Lower leg skin (tissue), 4 donors: Measurements from ENCODE around the gene DHX58. TPM values are rescaled to one million over a fixed set of nuclear protein-coding genes. Genes with fewer than 3 reads are reported as not detected.

Experiments
- DNase-seq, 2 donors: peaks; one replicate each; pipeline ENCODE4 v3.0.0-alpha.2; 2019; ENCODE audit warnings: low spot score in 2 of 2
- H3K4me3 ChIP-seq: fragments of 200-600 bp; sonication (generic); 2 replicates; pipeline ENCODE4 v1.5.1; 2017; ENCODE audit warnings: mild to moderate bottlenecking, low read depth; ENCODE audit not compliant: poor library complexity, severe bottlenecking
- CTCF ChIP-seq, 3 donors: fragments of 450-650 bp; IDR thresholded peaks; one replicate each; pipeline ENCODE4 v1.5.1; 2016; ENCODE audit warnings: antibody characterized with exemption in 3 of 3, mild to moderate bottlenecking in 3 of 3, moderate library complexity in 2 of 3
- POLR2A ChIP-seq, 2 donors: fragments of 450-650 bp; IDR thresholded peaks; one replicate each; pipeline ENCODE4 v1.6.1; 2016 to 2017; ENCODE audit warnings: antibody characterized with exemption in 2 of 2, mild to moderate bottlenecking in 1 of 2, moderate library complexity in 1 of 2
- WGBS, 2 donors: methylation state at CpG; one replicate each; pipeline ENCODE4 v1.1.5; 2018; 5-methylcytosine and 5-hydroxymethylcytosine counted together
- intact Hi-C: fragments of 100-400 bp; cut with DNase I; formaldehyde crosslinking; loops from one replicate; pipeline ENCODE4 v1.15.0; 2023; ENCODE audit warnings: low total_unique reads
- total RNA-seq, 4 donors: library from RNA; depleted of rRNA; stranded (reverse); fragments of >200 nt; gene quantifications; one replicate each; pipeline ENCODE4 v1.1.0, GENCODE V29; 2016

DHX58 gene
- total RNA-seq, 4 donors from 2014 or later, result 7.5 to 16.5 (median 12.1) TPM

GRCh38 chr17:42131981-42132432 lies 19.5 kb upstream of the DHX58 start:
- H3K4me3 ChIP-seq, result no peak overlapping the region
- TF ChIP-seq CTCF (IDR thresholded peaks at IDR 0.05), result no peak
- intact Hi-C loops, result no loop called here
- no peak for DNase-seq
- WGBS, 2 donors, result 39 to 53% methylated on average over 4 of the region's 4 CpGs

- TF ChIP-seq POLR2A (IDR thresholded peaks at IDR 0.05) (no peak), CTCF (IDR thresholded peaks at IDR 0.05) (no peak)
- intact Hi-C loops, result no loop called here
- no peak for DNase-seq
- H3K4me3 ChIP-seq, result no peak overlapping the region
- 94 to 95% methylated on average over 4 of the region's 4 CpGs for WGBS, 2 donors
Observed at GRCh38 chr17:42131232-42131631, 18.7 kb upstream of the DHX58 start.

GRCh38 chr17:42130310-42130936 lies 17.9 kb upstream of the DHX58 start:
- DNase-seq, result no peak
- no peak overlapping the region for H3K4me3 ChIP-seq
- no peak for TF ChIP-seq CTCF (IDR thresholded peaks at IDR 0.05)
- intact Hi-C loops, result no loop called here
- WGBS, 2 donors, result 94 to 96% methylated on average over 16 of the region's 16 CpGs

GRCh38 chr17:42129109-42129837 lies 16.8 kb upstream of the DHX58 start:
- intact Hi-C loops, result no loop called here
- TF ChIP-seq POLR2A (IDR thresholded peaks at IDR 0.05) (no peak), CTCF (IDR thresholded peaks at IDR 0.05) (no peak)
- WGBS, 2 donors, result 87 to 88% methylated on average over 8 of the region's 8 CpGs
- no peak overlapping the region for H3K4me3 ChIP-seq
- DNase-seq, result no peak

GRCh38 chr17:42127414-42127813 lies 14.9 kb upstream of the DHX58 start:
- TF ChIP-seq CTCF (IDR thresholded peaks at IDR 0.05), result no peak
- no peak for TF ChIP-seq POLR2A (IDR thresholded peaks at IDR 0.05)
- intact Hi-C loops, result no loop called here
- 90 to 96% methylated on average over 6 of the region's 6 CpGs for WGBS, 2 donors
- H3K4me3 ChIP-seq, result no peak overlapping the region
- DNase-seq, result no peak
